ENCODE measurements around the gene OR4K17.
"Not testable (repeated sequence)": the region's sequence is repeated elsewhere in the genome, so short reads cannot be mapped to it uniquely, and the experiment has no call there.

The OR4K17 gene, protein sequence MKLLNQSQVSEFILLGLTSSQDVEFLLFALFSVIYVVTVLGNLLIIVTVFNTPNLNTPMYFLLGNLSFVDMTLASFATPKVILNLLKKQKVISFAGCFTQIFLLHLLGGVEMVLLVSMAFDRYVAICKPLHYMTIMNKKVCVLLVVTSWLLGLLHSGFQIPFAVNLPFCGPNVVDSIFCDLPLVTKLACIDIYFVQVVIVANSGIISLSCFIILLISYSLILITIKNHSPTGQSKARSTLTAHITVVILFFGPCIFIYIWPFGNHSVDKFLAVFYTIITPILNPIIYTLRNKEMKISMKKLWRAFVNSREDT

GRCh38 chr14:20110438-20110837, at the start of gene OR4K17:
Gene OR4K17, plus strand, starts transcription at chr14:20110739. Its CDS starts 6,761 bp downstream, at chr14:20117500.
- Mint-ChIP-seq H3K27me3 (ENCODE audit: low read depth) (no peaks in the 10 kb centered on the region), H3K9me3 (peaks cover 3% of the 10 kb centered on the region), H3K4me3 (no peak within 1 kb of the TSS), H3K4me1 (ENCODE audit: low read depth) (no peaks in the 10 kb centered on the region), H3K36me3 (ENCODE audit: low read depth) (no peaks in the 10 kb centered on the region), H3K27ac (no peak within 1 kb of the TSS)

DNA sequence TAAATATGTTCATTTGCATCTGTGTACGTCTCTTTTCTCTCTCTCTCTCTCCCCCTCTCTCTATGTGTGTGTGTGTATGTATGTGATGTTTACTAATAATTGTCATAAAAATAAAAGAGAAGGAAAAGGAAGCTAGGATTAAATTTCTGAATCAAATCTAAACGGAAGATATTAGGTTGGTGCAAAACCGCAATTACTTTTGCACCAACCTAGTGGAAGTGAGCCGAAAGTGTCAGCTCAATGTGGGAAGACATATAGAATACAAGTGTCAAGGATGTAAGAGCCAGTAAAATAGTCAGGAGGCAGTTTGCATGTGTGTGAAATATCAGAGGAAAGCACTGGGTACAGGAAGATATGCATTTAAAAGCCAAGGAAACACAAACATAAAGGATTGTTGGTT, 18.5 kb upstream of the OR4K17 start:
- Mint-ChIP-seq H3K27ac (no peak overlapping the region), H3K4me1 (ENCODE audit: low read depth) (no peaks in the 10 kb centered on the region), H3K36me3 (ENCODE audit: low read depth) (no peaks in the 10 kb centered on the region), H3K4me3 (no peak overlapping the region), H3K27me3 (ENCODE audit: low read depth) (no peaks in the 10 kb centered on the region), H3K9me3 (no peaks in the 10 kb centered on the region)

DNA sequence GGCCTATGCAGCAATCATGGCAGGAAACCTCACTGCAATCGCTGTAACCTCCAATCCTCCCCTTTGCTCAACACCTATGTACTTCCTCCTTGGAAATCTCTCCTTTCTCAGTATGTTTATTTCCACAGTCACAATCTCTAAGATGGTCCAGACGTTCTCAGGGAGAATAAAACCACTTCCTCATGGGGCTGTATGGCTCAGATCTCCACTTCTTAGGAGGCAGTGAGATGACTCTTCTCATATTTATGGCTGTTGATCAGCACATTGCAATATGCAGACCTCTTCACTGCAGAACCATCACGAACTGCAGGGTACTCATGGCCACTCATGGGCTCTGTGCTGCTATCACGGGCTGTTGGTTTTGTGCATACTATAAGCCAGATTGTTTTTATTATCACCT, 17.1 kb upstream of the OR4K17 start:
- no peak overlapping the region for H3K4me3 Mint-ChIP-seq
- no peak overlapping the region for H3K27ac Mint-ChIP-seq

GRCh38 chr14:20098926-20099770, 11.4 kb upstream of the OR4K17 start:
- H3K27ac Mint-ChIP-seq; H3K4me3 Mint-ChIP-seq; H3K36me3 Mint-ChIP-seq (ENCODE audit: low read depth); H3K9me3 Mint-ChIP-seq; H3K4me1 Mint-ChIP-seq (ENCODE audit: low read depth); H3K27me3 Mint-ChIP-seq (ENCODE audit: low read depth): not testable (repeated sequence)

More for the DNA sequence above, 17.1 kb upstream of the OR4K17 start:
- Mint-ChIP-seq H3K36me3 (ENCODE audit: low read depth) (no peaks in the 10 kb centered on the region), H3K4me1 (ENCODE audit: low read depth) (no peaks in the 10 kb centered on the region), H3K27me3 (ENCODE audit: low read depth) (no peaks in the 10 kb centered on the region), H3K9me3 (no peaks in the 10 kb centered on the region)

DNA sequence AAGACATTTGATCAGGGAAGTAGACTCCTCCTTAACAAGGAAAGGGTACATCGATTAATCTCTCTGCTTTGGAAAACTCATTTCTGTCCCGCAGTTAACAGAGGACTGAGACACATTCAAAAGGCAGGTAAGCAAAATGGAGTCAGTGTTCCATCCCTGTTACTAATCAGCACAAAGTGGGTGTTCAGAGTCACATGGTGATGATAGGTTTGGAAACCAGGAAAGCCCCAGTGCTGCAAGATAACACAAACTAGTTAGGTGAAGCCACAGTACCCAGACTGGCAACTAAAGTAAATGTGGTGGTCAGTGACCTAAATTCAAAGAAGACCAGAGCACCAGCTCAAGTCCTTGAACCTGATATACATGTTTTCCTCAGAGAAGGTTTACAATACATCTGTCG, 1.8 kb downstream of the OR4K17 start:
- Mint-ChIP-seq H3K9me3 (no peaks in the 10 kb centered on the region), H3K36me3 (ENCODE audit: low read depth) (no peaks in the 10 kb centered on the region), H3K4me3 (no peak overlapping the region), H3K4me1 (ENCODE audit: low read depth) (no peaks in the 10 kb centered on the region), H3K27ac (no peak overlapping the region), H3K27me3 (ENCODE audit: low read depth) (no peaks in the 10 kb centered on the region)

GRCh38 chr14:20116748-20117147, 6.2 kb downstream of the OR4K17 start:
- Mint-ChIP-seq H3K27me3 (ENCODE audit: low read depth) (no peaks in the 10 kb centered on the region), H3K9me3 (peaks cover 21% of the 10 kb centered on the region), H3K4me1 (ENCODE audit: low read depth) (no peaks in the 10 kb centered on the region), H3K4me3 (no peak overlapping the region), H3K36me3 (ENCODE audit: low read depth) (no peaks in the 10 kb centered on the region), H3K27ac (no peak overlapping the region)

DNA sequence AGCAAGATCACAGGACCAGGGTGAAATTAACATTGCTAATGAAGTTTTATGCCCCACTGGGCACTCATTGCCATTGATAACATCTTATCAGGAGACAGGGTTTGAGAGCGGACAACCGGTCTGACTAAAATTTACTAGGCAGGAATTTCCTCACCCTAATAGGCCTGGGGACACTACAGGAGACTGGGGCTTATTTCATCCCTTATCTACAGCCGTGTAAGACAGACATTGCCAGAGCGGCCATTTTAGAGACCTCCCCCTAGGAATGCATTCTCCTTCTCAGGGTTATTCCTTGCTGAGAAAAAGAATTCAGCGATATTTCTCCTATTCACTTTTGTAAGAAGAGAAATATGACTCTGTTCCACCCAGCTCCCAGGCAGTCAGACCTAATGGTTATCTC, 8.3 kb downstream of the OR4K17 start:
- Mint-ChIP-seq H3K4me3 (no peak overlapping the region), H3K36me3 (ENCODE audit: low read depth) (no peaks in the 10 kb centered on the region), H3K27ac (no peak overlapping the region), H3K27me3 (ENCODE audit: low read depth) (peaks cover 4% of the 10 kb centered on the region), H3K9me3 (peaks cover 21% of the 10 kb centered on the region), H3K4me1 (ENCODE audit: low read depth) (no peaks in the 10 kb centered on the region)

GRCh38 chr14:20138520-20138919, 28.0 kb downstream of the OR4K17 start, which contains the start of gene OR4N5:
Gene OR4N5, plus strand, starts transcription at chr14:20138820. Its CDS starts 4,916 bp downstream, at chr14:20143736.
- Mint-ChIP-seq H3K27me3 (ENCODE audit: low read depth) (peaks cover 5% of the 10 kb centered on the region), H3K36me3 (ENCODE audit: low read depth) (no peaks in the 10 kb centered on the region), H3K9me3 (no peaks in the 10 kb centered on the region), H3K4me1 (ENCODE audit: low read depth) (no peaks in the 10 kb centered on the region), H3K27ac (no peak within 1 kb of the TSS), H3K4me3 (no peak within 1 kb of the TSS)

GRCh38 chr14:20143911-20144310, 33.4 kb downstream of the OR4K17 start:
- H3K36me3 Mint-ChIP-seq (ENCODE audit: low read depth) = no peaks in the 10 kb centered on the region

DNA sequence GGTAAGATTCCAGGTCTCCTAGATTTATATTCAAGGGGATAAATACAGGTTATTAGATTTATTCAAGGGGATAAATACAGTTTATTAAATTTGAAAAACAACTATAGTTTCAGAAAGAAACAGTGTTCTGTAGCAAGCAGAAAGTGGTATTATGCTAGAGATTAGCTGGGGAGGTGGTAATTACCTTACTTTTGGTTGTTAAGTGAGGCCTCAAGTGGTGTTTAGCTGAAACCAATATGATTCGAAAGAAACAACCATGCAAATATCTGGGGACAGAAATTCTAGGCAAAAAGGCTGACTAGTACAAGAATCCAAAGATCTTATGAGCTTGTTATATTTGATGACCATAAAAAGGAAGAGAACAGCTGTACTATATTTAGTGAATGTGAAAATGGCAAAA, 34.3 kb downstream of the OR4K17 start:
- H3K27me3 Mint-ChIP-seq (ENCODE audit: low read depth) = peaks cover 5% of the 10 kb centered on the region
- no peaks in the 10 kb centered on the region for H3K4me1 Mint-ChIP-seq (ENCODE audit: low read depth)
- no peaks in the 10 kb centered on the region for H3K9me3 Mint-ChIP-seq
- no peaks in the 10 kb centered on the region for H3K36me3 Mint-ChIP-seq (ENCODE audit: low read depth)
- no peak overlapping the region for H3K27ac Mint-ChIP-seq
- no peak overlapping the region for H3K4me3 Mint-ChIP-seq

More at GRCh38 chr14:20143911-20144310, 33.4 kb downstream of the OR4K17 start:
- H3K4me3 Mint-ChIP-seq = no peak overlapping the region
- no peaks in the 10 kb centered on the region for H3K9me3 Mint-ChIP-seq
- peaks cover 5% of the 10 kb centered on the region for H3K27me3 Mint-ChIP-seq (ENCODE audit: low read depth)
- H3K4me1 Mint-ChIP-seq (ENCODE audit: low read depth) = no peaks in the 10 kb centered on the region
- no peak overlapping the region for H3K27ac Mint-ChIP-seq

- Mint-ChIP-seq H3K27ac (no peak overlapping the region), H3K36me3 (ENCODE audit: low read depth) (no peaks in the 10 kb centered on the region), H3K27me3 (ENCODE audit: low read depth) (no peaks in the 10 kb centered on the region), H3K9me3 (peaks cover 15% of the 10 kb centered on the region), H3K4me1 (ENCODE audit: low read depth) (no peaks in the 10 kb centered on the region), H3K4me3 (no peak overlapping the region)
Observed at GRCh38 chr14:20164462-20164861, 53.9 kb downstream of the OR4K17 start.

GRCh38 chr14:20167091-20167490, 56.6 kb downstream of the OR4K17 start:
- Mint-ChIP-seq H3K9me3 (peaks cover 15% of the 10 kb centered on the region), H3K36me3 (ENCODE audit: low read depth) (no peaks in the 10 kb centered on the region), H3K4me1 (ENCODE audit: low read depth) (no peaks in the 10 kb centered on the region), H3K27ac (no peak overlapping the region), H3K4me3 (no peak overlapping the region), H3K27me3 (ENCODE audit: low read depth) (no peaks in the 10 kb centered on the region)

GRCh38 chr14:20169852-20170251, 59.3 kb downstream of the OR4K17 start:
- H3K36me3 Mint-ChIP-seq (ENCODE audit: low read depth); H3K27me3 Mint-ChIP-seq (ENCODE audit: low read depth); H3K4me1 Mint-ChIP-seq (ENCODE audit: low read depth); H3K9me3 Mint-ChIP-seq; H3K27ac Mint-ChIP-seq; H3K4me3 Mint-ChIP-seq: not testable (repeated sequence)
